GM12878 (cell line): Measurements from ENCODE around the gene PCCB.

ENCODE experiments used
- CBFB ChIP-seq: IDR thresholded peaks from 2 replicates; pipeline ENCODE4 v1.6.1; 2016; ENCODE audit warnings: antibody characterized with exemption, low read depth
- CHD1 ChIP-seq: IDR thresholded peaks from 2 replicates; pipeline ENCODE4 v1.6.1; 2012; ENCODE audit warnings: low read depth, low read length, improper control_type of control experiment
- EZH2 ChIP-seq: IDR thresholded peaks from 2 replicates; pipeline ENCODE4 v1.6.1; 2012; ENCODE audit warnings: low read depth, mild to moderate bottlenecking, control low read depth, inconsistent platforms, low read length, borderline replicate concordance; ENCODE audit not compliant: control insufficient read depth
- NFYB ChIP-seq: IDR thresholded peaks from 2 replicates; pipeline ENCODE4 v1.6.1; 2011; ENCODE audit warnings: low read depth, mild to moderate bottlenecking, low read length, improper control_type of control experiment, moderate library complexity; ENCODE audit not compliant: insufficient read depth
- POLR2A ChIP-seq: IDR thresholded peaks from 2 replicates; pipeline ENCODE4 v1.6.1; 2011; ENCODE audit warnings: low read depth, mild to moderate bottlenecking, low read length
- RBBP5 ChIP-seq: fragments of 200-600 bp; sonication (generic); conservative IDR thresholded peaks from 2 replicates; pipeline ENCODE4 v1.6.1; 2016
- SUZ12 ChIP-seq: fragments of 200-600 bp; sonication (generic); IDR thresholded peaks from one replicate; pipeline ENCODE4 v1.6.1; 2018; ENCODE audit warnings: antibody characterized with exemption, mild to moderate bottlenecking; ENCODE audit not compliant: unreplicated experiment
- TCF12 ChIP-seq: IDR thresholded peaks from 2 replicates; pipeline ENCODE4 v1.6.1; 2011; ENCODE audit warnings: low read depth, mild to moderate bottlenecking, low read length
- TF ChIP-seq, protein P1 (sequence below), 3 experiments: IDR thresholded peaks in 2 of 3; conservative IDR thresholded peaks in 1 of 3; 2 replicates each; pipeline ENCODE4 v1.5.1; 2011; ENCODE audit warnings: low read depth in 3 of 3, low read length in 3 of 3, mild to moderate bottlenecking in 3 of 3, control low read depth in 2 of 3, moderate library complexity in 2 of 3, inconsistent platforms in 1 of 3, mixed read lengths in 1 of 3; ENCODE audit not compliant: control insufficient read depth in 2 of 3, insufficient read depth in 1 of 3; ENCODE audit errors: extremely low read depth in 1 of 3

DNA sequence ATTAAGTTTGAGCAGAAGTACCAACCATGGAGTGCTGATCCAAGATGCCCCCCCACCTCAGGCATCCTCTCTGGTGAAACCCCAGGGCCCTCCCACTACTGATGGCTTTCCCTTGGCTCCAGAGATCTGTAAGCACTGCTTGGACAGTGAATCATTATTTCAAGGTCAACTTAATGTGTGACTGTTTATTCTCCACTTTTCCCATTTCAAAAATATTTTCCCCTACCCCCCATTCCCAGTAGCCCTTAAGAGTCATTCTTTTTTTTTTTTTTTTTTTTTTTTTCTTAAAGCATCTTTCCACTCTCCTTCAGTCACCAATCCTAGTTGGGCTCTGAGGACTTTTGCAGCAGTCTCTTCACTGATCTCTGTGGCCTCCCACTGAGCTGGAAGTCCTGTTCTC, 82.6 kb downstream of the PCCB start:
- TF ChIP-seq NFYB (no peak), EZH2 (no peak), CBFB (no peak), POLR2A (no peak), RBBP5 (no peak), TCF12 (no peak), SUZ12 (no peak), CHD1 (no peak)
- TF ChIP-seq, protein P1, sequence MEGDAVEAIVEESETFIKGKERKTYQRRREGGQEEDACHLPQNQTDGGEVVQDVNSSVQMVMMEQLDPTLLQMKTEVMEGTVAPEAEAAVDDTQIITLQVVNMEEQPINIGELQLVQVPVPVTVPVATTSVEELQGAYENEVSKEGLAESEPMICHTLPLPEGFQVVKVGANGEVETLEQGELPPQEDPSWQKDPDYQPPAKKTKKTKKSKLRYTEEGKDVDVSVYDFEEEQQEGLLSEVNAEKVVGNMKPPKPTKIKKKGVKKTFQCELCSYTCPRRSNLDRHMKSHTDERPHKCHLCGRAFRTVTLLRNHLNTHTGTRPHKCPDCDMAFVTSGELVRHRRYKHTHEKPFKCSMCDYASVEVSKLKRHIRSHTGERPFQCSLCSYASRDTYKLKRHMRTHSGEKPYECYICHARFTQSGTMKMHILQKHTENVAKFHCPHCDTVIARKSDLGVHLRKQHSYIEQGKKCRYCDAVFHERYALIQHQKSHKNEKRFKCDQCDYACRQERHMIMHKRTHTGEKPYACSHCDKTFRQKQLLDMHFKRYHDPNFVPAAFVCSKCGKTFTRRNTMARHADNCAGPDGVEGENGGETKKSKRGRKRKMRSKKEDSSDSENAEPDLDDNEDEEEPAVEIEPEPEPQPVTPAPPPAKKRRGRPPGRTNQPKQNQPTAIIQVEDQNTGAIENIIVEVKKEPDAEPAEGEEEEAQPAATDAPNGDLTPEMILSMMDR (IDR thresholded peaks at IDR 0.05 in 2 of 3, conservative IDR thresholded peaks at IDR 0.05 in 1 of 3; ENCODE audit: control insufficient read depth in 2 of 3, extremely low read depth in 1 of 3, insufficient read depth in 1 of 3, low read depth in 3 of 3, low read length in 3 of 3): no peak
